HFFc6 (cell line): ENCODE results near the gene TELO2. TPM values are rescaled to one million over a fixed set of nuclear protein-coding genes. Genes with fewer than 3 reads are reported as not detected.

Experiments
- DNase-seq: peaks from one replicate; pipeline ENCODE4 v3.0.0-alpha.2; 2018
- H3K27ac Mint-ChIP-seq: 2 replicates; pipeline ENCODE4 v1.8.0; 2020; ENCODE audit warnings: mild to moderate bottlenecking, mixed read lengths
- H3K27me3 Mint-ChIP-seq: 2 replicates; pipeline ENCODE4 v1.8.0; 2021; ENCODE audit warnings: mild to moderate bottlenecking, moderate library complexity, mixed read lengths; ENCODE audit not compliant: insufficient read depth
- H3K36me3 Mint-ChIP-seq: 2 replicates; pipeline ENCODE4 v1.8.0; 2021; ENCODE audit warnings: low read depth, mixed read lengths
- H3K4me1 Mint-ChIP-seq: 2 replicates; pipeline ENCODE4 v1.8.0; 2020; ENCODE audit warnings: low read depth, mixed read lengths
- H3K4me3 Mint-ChIP-seq: 2 replicates; pipeline ENCODE4 v1.8.0; 2020; ENCODE audit warnings: mild to moderate bottlenecking, moderate library complexity, mixed read lengths
- H3K9me3 Mint-ChIP-seq: 2 replicates; pipeline ENCODE4 v1.8.0; 2020; ENCODE audit warnings: mild to moderate bottlenecking, mixed read lengths
- CTCF ChIP-seq: fragments of 200-600 bp; sonication (generic); IDR thresholded peaks from 2 replicates; pipeline ENCODE4 v1.5.0; 2021; ENCODE audit warnings: antibody characterized with exemption, mild to moderate bottlenecking
- total RNA-seq, 6 experiments: library from RNA; stranded (reverse); fragmentation: NEBNext Ultra II Directional; extraction: Animal tissue kit (Norgen Biotek cat#: 25700); gene quantifications; 2 replicates in 1 of 6; 3 replicates in 5 of 6; pipeline ENCODE4 v1.2.3, GENCODE V29; 2021

TELO2 gene
- total RNA-seq, 6 experiments from 2014 or later: 28.6 to 37.4 (median 34.8) TPM

- no peaks in the 10 kb centered on the region for H3K4me1 Mint-ChIP-seq
- no peaks in the 10 kb centered on the region for H3K36me3 Mint-ChIP-seq
- H3K9me3 Mint-ChIP-seq: no peaks in the 10 kb centered on the region
- H3K27me3 Mint-ChIP-seq: no peaks in the 10 kb centered on the region; the same call in 1 of the 2 replicates
- no peak overlapping the region for H3K4me3 Mint-ChIP-seq
- no peak for DNase-seq
- TF ChIP-seq CTCF: no peak
- no peak overlapping the region for H3K27ac Mint-ChIP-seq
Observed at GRCh38 chr16:1520461-1520860, 27.3 kb downstream of the TELO2 start.

- Mint-ChIP-seq H3K4me3 (no peak overlapping the region), H3K27me3 (no peaks in the 10 kb centered on the region), H3K9me3 (no peaks in the 10 kb centered on the region), H3K4me1 (peaks cover 5% of the 10 kb centered on the region), H3K36me3 (peaks cover 4% of the 10 kb centered on the region; the same call in 1 of the 2 replicates), H3K27ac (no peak overlapping the region)
- DNase-seq: no peak
- no peak for TF ChIP-seq CTCF
Observed at GRCh38 chr16:1523581-1524245, 30.6 kb downstream of the TELO2 start.

- peaks cover 4% of the 10 kb centered on the region; the same call in 1 of the 2 replicates for H3K36me3 Mint-ChIP-seq
- H3K4me3 Mint-ChIP-seq: no peak overlapping the region
- H3K27ac Mint-ChIP-seq: no peak overlapping the region
- no peak for DNase-seq
- peaks cover 5% of the 10 kb centered on the region for H3K4me1 Mint-ChIP-seq
- H3K27me3 Mint-ChIP-seq: no peaks in the 10 kb centered on the region
- no peak for TF ChIP-seq CTCF
- no peaks in the 10 kb centered on the region for H3K9me3 Mint-ChIP-seq
Observed at GRCh38 chr16:1524366-1524765, 31.2 kb downstream of the TELO2 start.

- no peak for DNase-seq
- no peak for TF ChIP-seq CTCF
- Mint-ChIP-seq H3K4me1 (peaks cover 15% of the 10 kb centered on the region), H3K27ac (no peak overlapping the region), H3K27me3 (peaks cover 1% of the 10 kb centered on the region), H3K36me3 (peaks cover 4% of the 10 kb centered on the region; the same call in 1 of the 2 replicates), H3K4me3 (no peak overlapping the region), H3K9me3 (no peaks in the 10 kb centered on the region)
Observed at GRCh38 chr16:1525871-1526607, 32.9 kb downstream of the TELO2 start.

GRCh38 chr16:1526608-1527555 is 33.7 kb downstream of the TELO2 start:
- Mint-ChIP-seq H3K27me3 (peaks cover 1% of the 10 kb centered on the region), H3K27ac (no peak overlapping the region)
- no peak for TF ChIP-seq CTCF

More at GRCh38 chr16:1526608-1527555, 33.7 kb downstream of the TELO2 start:
- no peak for DNase-seq
- peaks cover 24% of the 10 kb centered on the region for H3K4me1 Mint-ChIP-seq
- H3K4me3 Mint-ChIP-seq: no peak overlapping the region
- no peaks in the 10 kb centered on the region for H3K9me3 Mint-ChIP-seq
- peaks cover 4% of the 10 kb centered on the region; the same call in 1 of the 2 replicates for H3K36me3 Mint-ChIP-seq
